ENCODE results near the gene PCDHGC3.

The PCDHGC3 gene

DNA sequence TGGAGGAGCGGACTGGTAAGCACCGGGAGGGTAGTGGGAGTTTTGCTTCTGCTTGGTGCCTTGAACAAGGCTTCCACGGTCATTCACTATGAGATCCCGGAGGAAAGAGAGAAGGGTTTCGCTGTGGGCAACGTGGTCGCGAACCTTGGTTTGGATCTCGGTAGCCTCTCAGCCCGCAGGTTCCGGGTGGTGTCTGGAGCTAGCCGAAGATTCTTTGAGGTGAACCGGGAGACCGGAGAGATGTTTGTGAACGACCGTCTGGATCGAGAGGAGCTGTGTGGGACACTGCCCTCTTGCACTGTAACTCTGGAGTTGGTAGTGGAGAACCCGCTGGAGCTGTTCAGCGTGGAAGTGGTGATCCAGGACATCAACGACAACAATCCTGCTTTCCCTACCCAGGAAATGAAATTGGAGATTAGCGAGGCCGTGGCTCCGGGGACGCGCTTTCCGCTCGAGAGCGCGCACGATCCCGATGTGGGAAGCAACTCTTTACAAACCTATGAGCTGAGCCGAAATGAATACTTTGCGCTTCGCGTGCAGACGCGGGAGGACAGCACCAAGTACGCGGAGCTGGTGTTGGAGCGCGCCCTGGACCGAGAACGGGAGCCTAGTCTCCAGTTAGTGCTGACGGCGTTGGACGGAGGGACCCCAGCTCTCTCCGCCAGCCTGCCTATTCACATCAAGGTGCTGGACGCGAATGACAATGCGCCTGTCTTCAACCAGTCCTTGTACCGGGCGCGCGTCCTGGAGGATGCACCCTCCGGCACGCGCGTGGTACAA lies 556 bp downstream of the PCDHGC3 start:
- peak in 1 of 2 experiments; percentile 17 for DNase-seq (ENCODE audit: low read depth in 1 of 2, low spot score in 1 of 2)
- H3K4me3 ChIP-seq (replicated peaks; ENCODE audit: insufficient read depth, low read length): peak overlapping the region; percentile 43
- H3K27me3 ChIP-seq (ENCODE audit: insufficient read depth, poor library complexity, severe bottlenecking): peaks cover 38% of the 10 kb centered on the region
- TF ChIP-seq, protein P1, sequence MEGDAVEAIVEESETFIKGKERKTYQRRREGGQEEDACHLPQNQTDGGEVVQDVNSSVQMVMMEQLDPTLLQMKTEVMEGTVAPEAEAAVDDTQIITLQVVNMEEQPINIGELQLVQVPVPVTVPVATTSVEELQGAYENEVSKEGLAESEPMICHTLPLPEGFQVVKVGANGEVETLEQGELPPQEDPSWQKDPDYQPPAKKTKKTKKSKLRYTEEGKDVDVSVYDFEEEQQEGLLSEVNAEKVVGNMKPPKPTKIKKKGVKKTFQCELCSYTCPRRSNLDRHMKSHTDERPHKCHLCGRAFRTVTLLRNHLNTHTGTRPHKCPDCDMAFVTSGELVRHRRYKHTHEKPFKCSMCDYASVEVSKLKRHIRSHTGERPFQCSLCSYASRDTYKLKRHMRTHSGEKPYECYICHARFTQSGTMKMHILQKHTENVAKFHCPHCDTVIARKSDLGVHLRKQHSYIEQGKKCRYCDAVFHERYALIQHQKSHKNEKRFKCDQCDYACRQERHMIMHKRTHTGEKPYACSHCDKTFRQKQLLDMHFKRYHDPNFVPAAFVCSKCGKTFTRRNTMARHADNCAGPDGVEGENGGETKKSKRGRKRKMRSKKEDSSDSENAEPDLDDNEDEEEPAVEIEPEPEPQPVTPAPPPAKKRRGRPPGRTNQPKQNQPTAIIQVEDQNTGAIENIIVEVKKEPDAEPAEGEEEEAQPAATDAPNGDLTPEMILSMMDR (IDR thresholded peaks at IDR 0.05; ENCODE audit: insufficient read depth, low read length): no peak
- TF ChIP-seq SPI1 (IDR thresholded peaks at IDR 0.05; ENCODE audit: borderline replicate concordance, low read depth): no peak
- no peak for TF ChIP-seq POLR2AphosphoS5 (IDR thresholded peaks at IDR 0.05; ENCODE audit: low read depth)
- TF ChIP-seq, protein P2, sequence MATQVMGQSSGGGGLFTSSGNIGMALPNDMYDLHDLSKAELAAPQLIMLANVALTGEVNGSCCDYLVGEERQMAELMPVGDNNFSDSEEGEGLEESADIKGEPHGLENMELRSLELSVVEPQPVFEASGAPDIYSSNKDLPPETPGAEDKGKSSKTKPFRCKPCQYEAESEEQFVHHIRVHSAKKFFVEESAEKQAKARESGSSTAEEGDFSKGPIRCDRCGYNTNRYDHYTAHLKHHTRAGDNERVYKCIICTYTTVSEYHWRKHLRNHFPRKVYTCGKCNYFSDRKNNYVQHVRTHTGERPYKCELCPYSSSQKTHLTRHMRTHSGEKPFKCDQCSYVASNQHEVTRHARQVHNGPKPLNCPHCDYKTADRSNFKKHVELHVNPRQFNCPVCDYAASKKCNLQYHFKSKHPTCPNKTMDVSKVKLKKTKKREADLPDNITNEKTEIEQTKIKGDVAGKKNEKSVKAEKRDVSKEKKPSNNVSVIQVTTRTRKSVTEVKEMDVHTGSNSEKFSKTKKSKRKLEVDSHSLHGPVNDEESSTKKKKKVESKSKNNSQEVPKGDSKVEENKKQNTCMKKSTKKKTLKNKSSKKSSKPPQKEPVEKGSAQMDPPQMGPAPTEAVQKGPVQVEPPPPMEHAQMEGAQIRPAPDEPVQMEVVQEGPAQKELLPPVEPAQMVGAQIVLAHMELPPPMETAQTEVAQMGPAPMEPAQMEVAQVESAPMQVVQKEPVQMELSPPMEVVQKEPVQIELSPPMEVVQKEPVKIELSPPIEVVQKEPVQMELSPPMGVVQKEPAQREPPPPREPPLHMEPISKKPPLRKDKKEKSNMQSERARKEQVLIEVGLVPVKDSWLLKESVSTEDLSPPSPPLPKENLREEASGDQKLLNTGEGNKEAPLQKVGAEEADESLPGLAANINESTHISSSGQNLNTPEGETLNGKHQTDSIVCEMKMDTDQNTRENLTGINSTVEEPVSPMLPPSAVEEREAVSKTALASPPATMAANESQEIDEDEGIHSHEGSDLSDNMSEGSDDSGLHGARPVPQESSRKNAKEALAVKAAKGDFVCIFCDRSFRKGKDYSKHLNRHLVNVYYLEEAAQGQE (IDR thresholded peaks at IDR 0.05; ENCODE audit: insufficient replicate concordance, low read depth): no peak
- TF ChIP-seq GABPA (IDR thresholded peaks at IDR 0.05; ENCODE audit: low read depth): no peak
- no peak overlapping the region for H3K27ac ChIP-seq (replicated peaks)

DNA sequence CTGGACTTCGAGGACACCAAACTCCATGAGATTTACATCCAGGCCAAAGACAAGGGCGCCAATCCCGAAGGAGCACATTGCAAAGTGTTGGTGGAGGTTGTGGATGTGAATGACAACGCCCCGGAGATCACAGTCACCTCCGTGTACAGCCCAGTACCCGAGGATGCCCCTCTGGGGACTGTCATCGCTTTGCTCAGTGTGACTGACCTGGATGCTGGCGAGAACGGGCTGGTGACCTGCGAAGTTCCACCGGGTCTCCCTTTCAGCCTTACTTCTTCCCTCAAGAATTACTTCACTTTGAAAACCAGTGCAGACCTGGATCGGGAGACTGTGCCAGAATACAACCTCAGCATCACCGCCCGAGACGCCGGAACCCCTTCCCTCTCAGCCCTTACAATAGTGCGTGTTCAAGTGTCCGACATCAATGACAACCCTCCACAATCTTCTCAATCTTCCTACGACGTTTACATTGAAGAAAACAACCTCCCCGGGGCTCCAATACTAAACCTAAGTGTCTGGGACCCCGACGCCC lies 1.3 kb downstream of the PCDHGC3 start:
- H3K27ac ChIP-seq (replicated peaks): no peak overlapping the region
- TF ChIP-seq POLR2AphosphoS5 (IDR thresholded peaks at IDR 0.05; ENCODE audit: low read depth): no peak
- TF ChIP-seq GABPA (IDR thresholded peaks at IDR 0.05; ENCODE audit: low read depth): no peak
- H3K27me3 ChIP-seq (ENCODE audit: insufficient read depth, poor library complexity, severe bottlenecking): peaks cover 38% of the 10 kb centered on the region
- H3K4me3 ChIP-seq (replicated peaks; ENCODE audit: insufficient read depth, low read length): peak overlapping the region; percentile 43
- no peak for DNase-seq (ENCODE audit: low read depth in 1 of 2, low spot score in 1 of 2)

DNA sequence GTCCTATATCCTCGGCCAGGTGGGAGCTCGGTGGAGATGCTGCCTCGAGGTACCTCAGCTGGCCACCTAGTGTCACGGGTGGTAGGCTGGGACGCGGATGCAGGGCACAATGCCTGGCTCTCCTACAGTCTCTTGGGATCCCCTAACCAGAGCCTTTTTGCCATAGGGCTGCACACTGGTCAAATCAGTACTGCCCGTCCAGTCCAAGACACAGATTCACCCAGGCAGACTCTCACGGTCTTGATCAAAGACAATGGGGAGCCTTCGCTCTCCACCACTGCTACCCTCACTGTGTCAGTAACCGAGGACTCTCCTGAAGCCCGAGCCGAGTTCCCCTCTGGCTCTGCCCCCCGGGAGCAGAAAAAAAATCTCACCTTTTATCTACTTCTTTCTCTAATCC lies 2.0 kb downstream of the PCDHGC3 start:
- Histone ChIP-seq H3K4me3 (replicated peaks; ENCODE audit: insufficient read depth, low read length) (no peak overlapping the region), H3K27ac (replicated peaks) (no peak overlapping the region), H3K27me3 (ENCODE audit: insufficient read depth, poor library complexity, severe bottlenecking) (peaks cover 42% of the 10 kb centered on the region)
- no peak for DNase-seq (ENCODE audit: low read depth in 1 of 2, low spot score in 1 of 2)
- TF ChIP-seq POLR2AphosphoS5 (IDR thresholded peaks at IDR 0.05; ENCODE audit: low read depth) (no peak), GABPA (IDR thresholded peaks at IDR 0.05; ENCODE audit: low read depth) (no peak), SPI1 (IDR thresholded peaks at IDR 0.05; ENCODE audit: borderline replicate concordance, low read depth) (no peak)
- TF ChIP-seq, protein P2 (IDR thresholded peaks at IDR 0.05; ENCODE audit: insufficient replicate concordance, low read depth): no peak
- TF ChIP-seq, protein P1 (IDR thresholded peaks at IDR 0.05; ENCODE audit: insufficient read depth, low read length): no peak

DNA sequence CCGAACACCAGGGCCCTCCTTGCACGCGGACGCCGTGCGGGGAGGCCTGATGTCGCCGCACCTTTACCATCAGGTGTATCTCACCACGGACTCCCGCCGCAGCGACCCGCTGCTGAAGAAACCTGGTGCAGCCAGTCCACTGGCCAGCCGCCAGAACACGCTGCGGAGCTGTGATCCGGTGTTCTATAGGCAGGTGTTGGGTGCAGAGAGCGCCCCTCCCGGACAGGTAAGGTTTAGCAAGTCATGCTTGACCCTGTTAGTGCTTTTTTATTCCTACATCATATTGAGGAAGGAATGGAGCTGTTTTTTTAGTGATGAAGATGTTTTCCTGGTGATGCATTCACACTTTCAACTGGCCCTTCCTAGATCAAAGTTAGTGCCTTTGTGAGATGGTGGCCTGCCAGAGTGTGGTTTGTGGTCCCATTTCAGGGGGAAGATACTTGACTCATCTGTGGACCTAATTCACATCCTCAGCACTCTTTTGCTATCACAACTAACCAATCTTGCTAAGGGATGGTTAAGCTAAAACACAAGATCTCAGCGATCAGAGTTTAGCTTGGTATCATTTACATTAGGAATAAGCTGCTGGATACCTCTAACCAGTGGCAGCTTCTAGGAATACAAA lies 2.7 kb downstream of the PCDHGC3 start:
- peaks cover 43% of the 10 kb centered on the region for H3K27me3 ChIP-seq (ENCODE audit: insufficient read depth, poor library complexity, severe bottlenecking)
- H3K27ac ChIP-seq (replicated peaks): no peak overlapping the region
- no peak overlapping the region for H3K4me3 ChIP-seq (replicated peaks; ENCODE audit: insufficient read depth, low read length)
- no peak for DNase-seq (ENCODE audit: low read depth in 1 of 2, low spot score in 1 of 2)
- TF ChIP-seq, protein P1 (IDR thresholded peaks at IDR 0.05; ENCODE audit: insufficient read depth, low read length): no peak
- no peak for TF ChIP-seq SPI1 (IDR thresholded peaks at IDR 0.05; ENCODE audit: borderline replicate concordance, low read depth)
- TF ChIP-seq, protein P2 (IDR thresholded peaks at IDR 0.05; ENCODE audit: insufficient replicate concordance, low read depth): no peak
- TF ChIP-seq GABPA (IDR thresholded peaks at IDR 0.05; ENCODE audit: low read depth): no peak
- TF ChIP-seq POLR2AphosphoS5 (IDR thresholded peaks at IDR 0.05; ENCODE audit: low read depth): no peak

Measured in HL-60 (cell line).